Measurements from ENCODE around the gene PRKCA. TPM values are rescaled to one million over a fixed set of nuclear protein-coding genes. Genes with fewer than 3 reads are reported as not detected.
"Not testable (repeated sequence)": the region's sequence is repeated elsewhere in the genome, so short reads cannot be mapped to it uniquely, and the experiment has no call there.

Gene PRKCA
- total RNA-seq, 2 donors from 2014 or later: 6.5 to 6.6 TPM

GRCh38 chr17:66474258-66474657 lies 171.8 kb downstream of the PRKCA start:
- Histone ChIP-seq H3K27ac (no peak overlapping the region), H3K4me3 (no peak overlapping the region), H3K4me1 (peaks cover 5% of the 10 kb centered on the region), H3K9me3 (no peaks in the 10 kb centered on the region), H3K36me3 (replicated peaks in 1 of 2; ENCODE audit: insufficient read depth in 1 of 2, low read depth in 2 of 2) (no peaks in the 10 kb centered on the region), H3K27me3 (no peaks in the 10 kb centered on the region)
- DNase-seq (no peak), ATAC-seq (no peak)
- 76% methylated on average over 1 of the region's 1 CpG for WGBS, 2 donors
- intact Hi-C loops (cut with DNase I): no loop called here
- no peak for TF ChIP-seq CTCF (IDR thresholded peaks at IDR 0.05)
- no peak for TF ChIP-seq POLR2A (IDR thresholded peaks at IDR 0.05)

GRCh38 chr17:66474806-66475497 lies 172.5 kb downstream of the PRKCA start:
- intact Hi-C loops (cut with DNase I): no loop called here
- Histone ChIP-seq H3K27ac (no peak overlapping the region), H3K36me3 (replicated peaks in 1 of 2; ENCODE audit: insufficient read depth in 1 of 2, low read depth in 2 of 2) (no peaks in the 10 kb centered on the region), H3K27me3 (no peaks in the 10 kb centered on the region), H3K9me3 (no peaks in the 10 kb centered on the region), H3K4me1 (no peaks in the 10 kb centered on the region), H3K4me3 (no peak overlapping the region)
- WGBS, 2 donors: 78 to 83% methylated on average over 8 of the region's 8 CpGs
- no peak for TF ChIP-seq CTCF (IDR thresholded peaks at IDR 0.05)
- no peak for TF ChIP-seq POLR2A (IDR thresholded peaks at IDR 0.05)
- DNase-seq: no peak
- no peak for ATAC-seq

GRCh38 chr17:66476014-66476413 lies 173.6 kb downstream of the PRKCA start:
- no peaks in the 10 kb centered on the region for H3K4me1 ChIP-seq
- WGBS, 2 donors: 83 to 92% methylated on average over 6 of the region's 6 CpGs
- H3K27ac ChIP-seq: no peak overlapping the region
- TF ChIP-seq CTCF (IDR thresholded peaks at IDR 0.05) (no peak), POLR2A (IDR thresholded peaks at IDR 0.05) (no peak)
- H3K27me3 ChIP-seq: no peaks in the 10 kb centered on the region
- DNase-seq (no peak), ATAC-seq (no peak)
- no peaks in the 10 kb centered on the region for H3K36me3 ChIP-seq (replicated peaks in 1 of 2; ENCODE audit: insufficient read depth in 1 of 2, low read depth in 2 of 2)
- H3K4me3 ChIP-seq: no peak overlapping the region
- intact Hi-C loops (cut with DNase I): no loop called here
- no peaks in the 10 kb centered on the region for H3K9me3 ChIP-seq

GRCh38 chr17:66477615-66478283 lies 175.3 kb downstream of the PRKCA start:
- intact Hi-C loops (cut with DNase I): no loop called here
- TF ChIP-seq POLR2A (IDR thresholded peaks at IDR 0.05): no peak
- no peak for TF ChIP-seq CTCF (IDR thresholded peaks at IDR 0.05)
- no peak for DNase-seq
- H3K27ac ChIP-seq: no peak overlapping the region
- H3K9me3 ChIP-seq: no peaks in the 10 kb centered on the region
- no peak overlapping the region for H3K4me3 ChIP-seq
- H3K4me1 ChIP-seq: no peaks in the 10 kb centered on the region
- no peaks in the 10 kb centered on the region for H3K36me3 ChIP-seq (replicated peaks in 1 of 2; ENCODE audit: insufficient read depth in 1 of 2, low read depth in 2 of 2)
- no peak for ATAC-seq
- H3K27me3 ChIP-seq: no peaks in the 10 kb centered on the region
- 86 to 88% methylated on average over 11 of the region's 11 CpGs for WGBS, 2 donors

- H3K4me1 ChIP-seq; H3K9me3 ChIP-seq; H3K27ac ChIP-seq; H3K4me3 ChIP-seq; DNase-seq; H3K36me3 ChIP-seq (replicated peaks in 1 of 2; ENCODE audit: insufficient read depth in 1 of 2, low read depth in 2 of 2); ATAC-seq; H3K27me3 ChIP-seq; intact Hi-C loops (cut with DNase I): not testable (repeated sequence)
- 81 to 86% methylated on average over 2 of the region's 2 CpGs for WGBS, 2 donors
These were observed 176.9 kb downstream of the PRKCA start for GRCh38 chr17:66479230-66479889.
